SHP77 treated with DMSO at 0.1 percent for 48 hours (cell line): Measurements from ENCODE around the gene IL26.

Experiments
- DNase-seq: peaks from one replicate; lab custom pipeline; 2025; lab: John Stamatoyannopoulos, UW

Gene IL26

DNA sequence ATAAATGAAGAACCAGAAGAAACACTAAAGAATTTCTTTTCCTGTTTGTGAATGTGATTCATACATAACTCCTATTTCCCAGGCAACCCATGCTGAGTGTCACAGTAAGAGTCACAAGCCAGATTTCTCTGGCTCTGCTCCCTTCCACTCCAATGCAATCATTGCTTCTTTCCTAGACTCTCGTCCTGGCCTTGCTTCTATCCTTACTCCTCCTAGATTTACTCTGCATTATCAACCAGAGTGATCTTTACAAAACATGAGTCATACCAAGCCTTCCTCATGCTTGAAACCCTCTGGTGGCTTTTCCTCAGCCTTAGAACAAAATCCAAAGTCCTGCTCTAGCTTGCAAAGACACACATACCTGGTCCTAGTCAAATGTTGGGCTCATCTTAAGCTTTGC is 14.5 kb upstream of the IL26 start:
- DNase-seq, result no peak

DNA sequence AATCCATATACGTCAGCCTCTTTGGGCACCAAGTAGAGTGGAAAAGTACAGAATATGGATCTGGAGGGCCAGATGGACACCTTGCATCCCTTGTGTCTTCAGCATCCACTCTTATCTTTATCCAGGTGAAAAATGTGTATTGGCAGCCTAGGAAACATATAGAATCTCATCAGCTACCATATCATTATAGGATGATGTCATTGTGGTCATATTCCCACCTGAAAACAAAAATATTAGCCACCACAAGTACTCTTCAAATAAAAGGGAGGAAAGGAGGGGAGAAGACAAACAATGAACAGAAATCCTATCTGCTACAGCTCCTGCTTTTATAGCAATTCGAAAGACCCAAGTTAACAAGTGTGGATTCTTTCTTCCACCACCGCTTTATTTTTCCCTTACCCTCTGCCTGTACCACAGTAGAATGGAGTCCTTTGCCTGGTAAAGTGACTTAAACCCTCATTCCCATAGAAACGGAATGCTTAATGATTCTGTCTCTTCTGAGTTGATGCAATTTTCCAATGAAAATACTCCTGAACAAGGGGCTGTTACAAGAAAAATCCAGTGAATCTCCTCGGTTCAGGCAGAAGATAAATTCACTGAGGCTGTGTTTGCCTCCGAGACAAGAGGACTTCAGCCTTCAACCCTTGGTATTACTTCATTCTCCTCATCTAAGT is 13.8 kb upstream of the IL26 start:
- DNase-seq, result no peak

DNA sequence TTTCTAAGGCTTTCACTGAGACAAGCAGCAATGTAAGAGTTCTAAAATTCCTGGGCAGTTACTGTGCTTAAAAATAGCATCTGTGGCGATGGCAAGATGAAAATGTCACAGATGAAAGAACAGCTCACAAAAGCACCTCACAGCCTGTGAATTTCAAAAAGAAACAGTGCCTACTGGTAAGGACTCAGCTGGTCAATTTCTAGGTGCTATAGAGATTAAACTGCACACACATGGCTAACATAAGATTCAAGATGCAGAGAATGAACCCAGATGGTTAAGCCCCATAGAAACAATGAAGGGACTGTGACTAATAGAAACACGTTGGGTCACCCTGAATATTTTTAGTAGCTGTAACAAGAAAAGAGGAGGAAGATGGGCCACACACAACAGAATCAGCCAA is 12.0 kb upstream of the IL26 start:
- DNase-seq, result no peak

DNA sequence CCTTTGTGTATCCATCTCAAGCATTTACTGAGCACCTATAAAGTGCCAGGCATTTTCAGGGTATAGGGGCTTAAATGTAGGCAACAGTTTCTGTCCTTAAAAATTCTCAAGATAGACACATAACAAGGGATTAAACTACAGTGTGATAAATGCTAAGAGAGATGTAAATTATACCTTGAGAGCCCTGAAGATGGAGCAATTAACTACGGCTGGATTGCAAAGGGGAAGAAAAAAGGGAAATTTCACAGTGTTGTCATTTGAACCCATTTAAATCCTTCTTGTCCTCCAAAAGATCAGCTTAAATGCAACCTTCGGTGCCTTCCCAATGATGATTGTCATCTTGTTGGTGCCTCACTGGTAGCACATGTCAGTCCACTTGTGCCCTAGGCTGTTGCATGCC is 11.5 kb upstream of the IL26 start:
- DNase-seq, result no peak

DNA sequence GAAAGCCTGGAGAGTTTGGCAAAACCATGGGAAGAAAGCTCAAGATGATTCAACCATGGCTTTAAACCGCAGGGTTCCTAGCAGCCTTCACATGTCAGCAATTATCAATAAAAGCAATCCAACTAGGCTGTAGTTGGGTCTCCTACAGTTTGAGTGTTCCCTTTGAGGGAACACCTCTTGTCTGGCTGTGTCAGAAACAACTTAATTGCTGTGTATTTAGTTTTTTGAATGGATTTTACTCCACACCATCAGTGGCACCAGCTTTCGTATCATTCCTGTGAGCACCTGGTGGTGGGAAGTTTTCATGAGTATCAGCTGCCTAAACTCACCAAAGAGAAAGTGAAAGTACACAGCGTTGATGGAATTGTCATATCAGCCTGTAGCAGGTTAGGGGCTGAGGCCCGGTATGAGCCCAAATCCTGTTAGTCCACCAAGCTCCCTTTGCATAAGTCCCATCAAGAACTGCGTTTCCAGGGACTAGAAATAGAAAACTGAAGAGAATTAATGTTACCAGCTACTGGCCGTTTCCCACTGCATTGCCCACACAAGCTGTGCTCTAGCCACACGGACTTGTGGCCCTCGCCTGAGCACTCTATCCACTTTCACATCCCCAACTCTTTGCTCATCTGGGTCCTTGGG is 10.9 kb upstream of the IL26 start:
- DNase-seq, result peak; percentile 2

DNA sequence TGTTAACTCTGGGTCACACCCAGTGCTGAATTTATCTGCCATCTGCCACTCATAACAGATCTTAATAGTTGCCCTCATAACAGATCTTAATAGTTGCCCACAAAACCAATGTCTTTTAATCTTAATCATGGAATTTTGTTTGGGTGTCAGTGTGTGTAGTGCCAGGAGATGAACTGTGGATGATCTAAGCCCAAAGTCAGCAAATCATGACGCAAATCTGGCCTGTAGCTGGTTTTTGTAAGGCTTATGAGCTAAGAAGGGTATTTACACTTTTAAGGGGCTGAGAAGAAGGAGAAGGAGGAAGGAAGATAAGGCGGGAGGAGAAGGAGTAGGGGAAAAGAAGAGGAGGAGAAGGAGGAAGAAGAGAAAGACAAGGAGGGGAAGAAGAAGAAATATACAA is 10.0 kb upstream of the IL26 start:
- no peak for DNase-seq

DNA sequence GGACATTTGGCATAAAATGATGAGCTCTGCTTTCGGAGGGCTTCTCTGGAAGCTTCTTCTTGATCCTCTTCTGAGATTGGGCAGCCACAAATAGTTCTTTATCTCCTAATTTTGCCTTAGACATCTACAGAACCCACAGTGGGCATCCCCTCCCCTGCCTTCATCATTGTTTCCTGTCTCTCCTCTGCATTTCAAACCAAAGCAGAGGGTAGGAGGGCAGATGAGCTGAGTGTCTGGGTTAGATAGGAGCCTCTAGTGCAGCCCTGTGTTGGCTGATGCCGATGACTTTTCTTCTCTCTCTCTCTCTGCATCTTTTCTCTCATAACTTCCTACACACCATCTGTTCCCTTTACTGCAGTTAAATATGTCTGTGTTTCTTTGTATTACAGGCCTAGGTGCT is 8.5 kb upstream of the IL26 start:
- no peak for DNase-seq

DNA sequence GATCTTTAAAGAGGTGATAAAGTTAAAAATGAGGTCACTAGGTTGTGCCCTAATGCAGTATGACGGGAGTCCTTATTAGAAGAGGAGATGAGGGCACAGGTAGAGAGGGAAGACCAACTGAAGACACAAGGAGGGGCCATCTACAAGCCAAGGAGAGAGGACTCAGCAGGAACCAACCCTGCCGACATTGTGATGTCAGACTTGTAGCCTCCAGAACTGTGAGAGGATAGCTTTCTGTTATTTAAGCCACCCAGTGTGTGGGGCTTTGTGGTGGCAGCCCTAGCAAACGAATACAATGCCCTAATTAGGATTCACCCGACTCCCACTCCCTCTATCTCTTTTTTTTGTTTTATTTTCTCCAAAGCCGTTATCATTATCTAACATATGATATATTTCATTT is 7.9 kb upstream of the IL26 start:
- DNase-seq, result no peak

DNA sequence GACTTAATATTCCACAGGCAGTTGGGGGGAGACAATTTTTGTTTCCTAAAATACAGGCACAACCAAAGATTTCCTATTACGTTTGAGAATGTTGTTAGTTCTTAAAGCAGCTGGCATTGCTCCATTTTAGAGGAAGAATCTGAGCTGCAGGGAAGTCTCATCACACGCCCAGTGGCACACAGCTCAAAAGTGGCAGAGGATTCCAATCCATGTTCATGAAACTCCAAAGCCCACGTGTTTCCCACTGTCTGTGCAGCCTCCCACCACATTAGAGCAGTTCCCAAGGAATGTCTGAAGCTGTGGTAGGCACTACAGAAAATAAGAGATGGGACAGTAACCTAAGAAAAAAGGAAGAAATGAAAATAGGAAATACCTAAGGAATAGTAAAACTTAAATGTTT is 6.1 kb upstream of the IL26 start:
- no peak for DNase-seq

DNA sequence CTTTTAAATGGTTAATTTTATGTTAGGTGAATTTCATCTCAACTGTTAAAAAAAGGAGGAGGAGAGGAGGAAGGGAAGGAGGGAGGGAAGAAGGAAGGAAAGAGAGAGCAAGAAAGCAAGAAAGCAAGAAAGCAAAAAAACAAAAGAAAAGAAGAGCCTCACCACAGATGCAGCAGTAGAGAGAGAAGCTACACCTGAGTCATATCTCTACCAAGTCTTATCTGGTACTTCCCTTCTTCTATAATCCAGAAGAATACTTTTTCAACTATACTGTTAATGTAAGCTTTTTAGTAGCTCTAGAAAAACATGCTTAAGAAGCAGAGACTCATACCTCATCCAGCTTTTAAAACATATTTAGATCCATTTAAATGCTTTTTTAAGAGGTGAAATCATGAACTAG is 5.6 kb upstream of the IL26 start:
- no peak for DNase-seq

DNA sequence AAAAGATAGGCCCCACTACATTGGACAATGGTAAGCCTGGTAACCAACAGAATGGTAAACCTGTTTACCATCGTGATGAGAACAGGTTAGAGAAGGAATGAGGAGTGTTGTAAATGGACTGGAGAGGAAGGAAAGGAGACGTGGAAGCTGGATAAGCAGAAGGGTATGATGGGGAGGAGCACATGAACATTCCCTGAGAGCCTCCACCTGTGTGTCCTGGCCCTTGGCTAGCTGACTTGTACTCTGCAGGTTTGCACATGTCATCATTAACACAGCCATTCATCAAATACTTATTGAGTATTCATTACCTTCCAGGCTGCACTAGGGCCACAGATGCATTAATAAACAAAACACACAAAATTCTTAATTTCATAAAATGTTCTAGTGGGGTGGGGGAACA is 4.3 kb upstream of the IL26 start:
- DNase-seq, result no peak

DNA sequence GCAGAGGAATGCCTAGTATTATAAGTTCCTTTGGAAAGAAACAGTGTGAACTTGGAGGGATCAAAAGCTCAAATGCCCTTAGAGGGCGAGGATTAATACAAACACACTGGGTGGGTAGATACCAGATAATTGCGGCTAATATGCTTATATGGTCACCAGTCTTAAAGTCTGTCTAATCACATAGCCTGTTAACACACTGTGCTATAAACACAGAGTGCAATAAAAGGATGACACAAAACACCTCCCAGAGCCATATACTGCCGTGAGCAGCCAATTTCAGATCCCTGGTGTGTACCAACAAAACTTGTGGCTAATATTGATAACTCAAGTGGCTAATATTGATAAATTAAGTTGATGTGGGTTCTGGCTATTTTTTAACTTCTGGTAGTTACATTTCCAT is 1.7 kb upstream of the IL26 start:
- DNase-seq, result no peak

DNA sequence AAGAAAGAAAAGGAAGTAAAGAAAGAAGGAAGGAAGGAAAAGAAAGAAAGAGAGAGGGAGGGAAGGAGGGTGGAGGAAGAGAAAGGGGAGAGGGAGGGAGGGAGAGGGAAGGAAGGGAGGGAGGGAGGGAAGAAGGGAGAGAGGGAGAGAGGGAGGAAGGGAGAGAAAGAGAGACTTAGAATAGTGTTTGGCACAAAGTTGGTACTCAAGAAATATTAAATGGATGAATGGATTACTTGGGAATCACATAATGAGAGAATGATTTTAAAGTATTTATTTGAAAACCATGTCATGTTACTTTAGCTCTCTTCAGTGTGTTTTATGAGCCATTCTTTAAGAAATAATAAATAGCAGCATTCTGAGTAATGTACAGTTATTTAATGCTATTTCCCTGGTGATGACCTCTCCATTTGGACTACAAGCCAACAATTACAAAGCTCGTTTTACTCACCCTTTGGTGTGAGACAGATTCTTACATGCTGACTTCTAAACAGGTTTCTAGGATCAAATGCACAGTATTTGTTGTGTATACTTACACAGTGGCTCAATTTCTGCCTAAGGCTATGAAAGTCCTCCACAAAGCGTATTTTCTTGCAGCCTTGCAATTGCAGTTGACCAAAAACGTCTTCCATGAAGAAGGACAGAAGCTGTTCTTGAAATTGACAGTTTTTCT is 861 bp downstream of the IL26 start:
- DNase-seq, result no peak

DNA sequence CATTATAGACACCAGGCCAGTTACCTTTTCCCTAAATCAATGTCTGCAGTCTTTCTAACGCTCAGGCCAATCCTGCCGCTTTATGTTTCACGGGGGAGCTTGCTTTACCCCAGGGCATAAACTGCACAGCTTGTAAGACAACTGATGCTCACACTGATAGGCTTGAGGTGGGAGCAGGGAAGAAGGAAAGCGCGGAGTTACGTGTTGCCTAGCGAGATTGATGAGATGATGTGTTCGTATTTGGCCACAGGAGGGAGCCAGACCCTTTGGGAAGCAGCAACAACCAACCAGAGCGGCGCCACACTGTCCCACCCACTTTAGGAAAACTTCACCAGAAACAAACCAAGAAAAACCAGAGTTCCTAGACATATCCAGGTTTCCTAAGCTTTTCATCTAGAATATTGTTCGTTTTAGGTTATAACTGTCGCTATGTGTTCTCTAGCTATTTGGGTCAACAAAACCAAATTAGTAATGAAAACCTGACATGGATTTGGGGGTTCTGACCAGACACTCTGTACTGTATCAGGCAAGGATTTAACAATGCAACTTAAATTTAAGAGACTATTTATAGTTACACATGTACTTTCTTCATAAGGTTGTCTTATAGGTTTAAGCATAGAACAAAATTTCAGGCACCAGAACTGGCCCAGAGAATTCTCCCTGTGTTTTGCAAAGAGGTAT is 2.4 kb downstream of the IL26 start:
- DNase-seq, result peak; percentile 48

DNA sequence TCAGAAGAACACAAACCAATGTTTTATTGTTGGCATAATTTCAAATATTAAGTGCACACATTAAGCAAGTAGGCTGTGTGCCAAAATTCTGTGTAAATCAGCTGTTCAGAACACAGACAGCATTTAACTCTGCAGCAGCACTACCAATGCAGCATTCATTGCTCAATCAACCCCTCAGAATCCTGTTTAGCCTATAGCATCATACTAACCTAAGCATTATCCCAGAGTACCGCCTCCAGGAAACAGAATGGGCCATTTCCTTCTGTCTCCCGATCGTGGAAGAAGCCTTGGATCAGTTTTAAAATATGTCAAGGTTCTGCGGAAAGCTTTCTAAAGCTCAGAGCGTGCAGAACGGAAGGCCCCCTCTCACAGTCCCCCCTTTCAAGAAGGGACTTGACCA is 3.3 kb downstream of the IL26 start:
- DNase-seq, result no peak

DNA sequence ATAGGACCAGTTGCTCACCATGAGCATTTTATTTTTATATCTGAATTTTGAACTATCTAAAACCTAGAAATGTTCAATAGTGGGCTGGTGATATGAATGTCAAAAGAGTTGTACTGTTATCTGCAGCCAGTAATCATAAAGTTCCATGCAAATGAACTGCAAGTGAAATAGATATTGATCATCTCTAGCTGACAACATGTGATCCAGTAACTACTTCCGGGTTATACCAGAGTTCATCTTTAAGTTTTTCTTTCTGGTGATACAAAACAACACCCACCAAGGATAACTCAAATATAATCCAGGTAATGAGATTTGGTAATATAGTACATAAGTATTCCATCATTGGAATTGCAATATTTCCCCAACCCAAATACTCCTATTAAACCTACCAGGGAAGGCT is 4.1 kb downstream of the IL26 start:
- no peak for DNase-seq

DNA sequence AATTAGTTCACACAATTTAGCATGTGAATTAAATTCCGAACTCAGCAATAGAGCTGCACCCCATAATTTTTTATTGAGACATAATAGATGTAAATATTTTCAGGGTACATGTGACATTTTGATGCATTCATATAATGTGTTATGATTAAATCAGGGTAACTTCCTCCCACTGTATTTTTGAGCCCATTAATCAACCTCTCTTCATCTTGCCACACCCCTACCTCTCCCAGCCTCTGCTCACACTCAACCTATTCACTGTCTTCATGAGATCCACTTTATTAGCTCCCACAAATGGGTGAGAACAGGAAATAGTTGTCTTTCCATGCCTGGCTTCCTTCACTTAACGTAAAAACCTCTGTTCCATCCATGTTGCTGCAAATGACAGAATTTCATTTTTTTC is 14.7 kb downstream of the IL26 start:
- no peak for DNase-seq

DNA sequence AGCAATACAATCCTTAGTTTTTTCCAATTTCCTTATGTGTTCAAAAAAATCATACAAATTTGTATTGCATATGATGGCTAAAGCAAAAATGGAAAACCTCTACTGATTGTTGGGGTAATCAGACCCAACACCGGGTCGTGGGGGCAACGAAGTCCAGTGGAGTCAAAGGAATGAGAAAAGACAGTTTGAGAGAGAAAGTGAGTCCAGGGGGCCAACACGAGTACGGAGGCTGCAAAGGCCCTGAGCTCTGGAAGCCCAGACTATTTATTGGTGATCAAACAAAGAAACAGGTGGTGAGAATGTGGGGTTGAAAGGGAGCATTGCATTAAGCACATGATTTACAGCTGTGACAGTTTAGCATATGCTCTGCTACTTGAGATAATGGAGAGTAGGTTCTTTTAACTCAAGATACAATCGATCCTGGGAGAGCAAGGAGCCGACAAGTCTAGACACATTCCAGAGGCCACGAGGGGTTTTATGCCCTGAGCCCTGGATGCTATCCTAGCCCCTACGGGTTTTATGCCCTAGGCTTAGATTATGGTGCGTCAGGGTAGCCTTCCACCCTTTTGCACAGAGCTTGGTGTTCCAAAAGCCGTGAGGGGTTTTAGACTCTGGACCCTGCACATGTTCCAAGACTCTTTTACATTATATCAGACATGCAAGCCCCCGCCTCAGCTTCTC is 16.4 kb downstream of the IL26 start:
- peak; percentile 51 for DNase-seq

DNA sequence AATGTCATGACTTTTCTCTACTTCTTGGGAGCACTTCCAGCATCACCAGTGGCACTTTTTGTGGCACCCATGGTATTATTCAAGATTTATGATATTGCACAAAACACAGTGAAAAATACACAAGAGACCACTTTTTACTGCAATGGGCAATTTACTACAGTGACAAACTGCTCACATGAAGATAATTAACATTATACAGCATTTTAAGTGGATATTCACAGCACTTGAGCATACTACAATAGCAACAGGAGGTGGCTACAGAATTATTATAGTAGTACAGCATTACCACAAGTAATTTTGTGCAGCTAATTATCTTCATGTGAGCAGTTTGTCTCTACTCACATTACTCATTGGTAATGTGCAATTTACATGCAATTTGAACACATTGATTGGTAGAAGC is 18.3 kb downstream of the IL26 start:
- no peak for DNase-seq

DNA sequence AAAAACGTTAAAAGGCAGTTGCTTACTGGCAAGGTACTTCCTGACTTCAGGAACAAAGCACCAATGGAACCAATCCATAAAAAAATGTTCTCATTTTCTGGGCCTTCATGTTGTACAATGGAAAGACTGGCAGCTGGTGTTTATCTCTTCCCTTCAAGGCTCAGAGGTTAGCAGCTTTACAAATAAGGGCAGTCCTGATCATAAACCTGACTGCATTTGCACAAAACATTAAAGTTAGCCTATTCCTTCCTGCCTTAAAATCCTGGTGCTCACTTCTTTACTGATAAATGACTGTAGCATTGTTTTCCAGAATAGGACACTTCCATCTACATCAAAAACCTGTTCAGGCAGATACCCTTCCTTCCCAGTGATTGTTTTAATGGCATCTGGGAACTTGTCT is 19.2 kb downstream of the IL26 start:
- peak; percentile 9 for DNase-seq

DNA sequence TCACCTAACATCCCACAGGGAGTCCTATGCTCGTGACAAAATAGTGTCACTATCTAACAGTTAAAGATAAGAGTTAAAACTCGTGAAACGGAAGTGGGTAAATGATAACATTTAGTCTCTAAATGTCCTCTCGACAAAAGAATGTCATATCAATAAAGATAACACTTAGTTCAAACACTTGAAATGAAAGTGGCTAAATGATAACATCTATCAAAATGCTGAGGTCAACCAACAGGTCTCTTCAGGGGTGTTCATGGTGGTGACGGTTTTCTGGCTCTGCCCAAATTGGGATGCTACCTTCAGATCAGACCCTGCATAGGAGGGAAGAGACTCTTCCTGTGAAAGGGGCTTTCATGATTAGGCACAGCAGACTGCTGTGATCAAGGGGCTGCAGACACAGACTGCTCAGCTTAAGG is 22.1 kb downstream of the IL26 start:
- DNase-seq, result no peak

DNA sequence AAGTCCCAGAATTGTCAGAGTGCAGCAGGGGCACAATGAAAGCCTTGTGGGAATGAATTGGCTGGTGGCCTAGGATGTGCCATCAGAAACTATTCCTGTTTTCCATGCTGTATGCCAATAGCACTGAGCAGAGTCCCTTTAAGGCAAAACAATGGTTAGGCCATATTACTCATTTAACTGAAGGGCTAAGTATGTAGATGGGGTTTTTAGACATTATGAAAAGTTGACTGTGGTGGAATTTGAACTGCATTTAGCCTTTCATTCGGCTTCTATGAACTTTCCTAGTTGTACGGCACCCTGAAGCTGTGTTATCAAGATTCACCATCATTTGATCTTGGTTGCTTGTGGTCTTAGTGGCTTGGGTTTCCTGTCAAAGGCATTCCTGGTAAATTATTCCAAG is 24.8 kb downstream of the IL26 start:
- DNase-seq, result no peak

DNA sequence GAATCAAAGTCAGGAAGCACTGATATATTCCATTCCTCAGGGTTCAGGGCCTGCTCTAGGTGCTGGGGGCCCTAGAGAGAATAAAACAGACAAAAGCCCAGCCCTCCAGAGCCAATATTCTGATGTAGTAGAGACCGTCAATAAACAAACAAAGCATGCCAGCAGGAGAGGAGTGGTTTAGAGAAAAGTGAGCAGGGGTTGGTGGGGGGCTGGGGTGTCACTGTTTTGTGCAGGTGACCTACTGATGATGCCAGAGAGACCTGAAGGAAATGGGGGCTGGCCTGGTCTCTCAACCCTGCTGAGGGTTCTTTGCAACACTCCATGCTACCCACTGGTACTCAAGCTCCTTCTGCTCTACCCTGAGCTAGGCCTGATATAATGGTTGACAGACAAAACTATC is 26.5 kb downstream of the IL26 start:
- no peak for DNase-seq
